ENCODE data around the gene GAGE13. TPM values are rescaled to one million over a fixed set of nuclear protein-coding genes. Genes with fewer than 3 reads are reported as not detected.
"Not testable (repeated sequence)": the region's sequence is repeated elsewhere in the genome, so short reads cannot be mapped to it uniquely, and the experiment has no call there.

GAGE13 gene
- total RNA-seq, 1 donor from 2014 or later, result not detected

- not testable (repeated sequence) for DNase-seq
Observed at GRCh38 chrX:49331841-49332240, 459 bp downstream of the GAGE13 start.

GRCh38 chrX:49341449-49341848, 10.1 kb downstream of the GAGE13 start:
- not testable (repeated sequence) for DNase-seq

- not testable (repeated sequence) for DNase-seq
Observed at GRCh38 chrX:49344496-49345175, 13.3 kb downstream of the GAGE13 start.

GRCh38 chrX:49345402-49345801, 14.0 kb downstream of the GAGE13 start:
- DNase-seq, result not testable (repeated sequence)

GRCh38 chrX:49346150-49346549, 14.8 kb downstream of the GAGE13 start:
- not testable (repeated sequence) for DNase-seq

Other genes starting within 250 kb of the GAGE13 start
- gene GPKOW, start 207.8 kb upstream of the GAGE13 start, total RNA-seq, result 18.2 TPM
- 3.4 TPM for gene MAGIX, start 168.8 kb upstream of the GAGE13 start, total RNA-seq
- 0.62 TPM for gene PLP2, start 159.7 kb upstream of the GAGE13 start, total RNA-seq
- gene PRICKLE3, start 145.2 kb upstream of the GAGE13 start, total RNA-seq, result 0.47 TPM
- 158 TPM for gene SYP, start 131.4 kb upstream of the GAGE13 start, total RNA-seq
- not detected for gene CACNA1F, start 98.2 kb upstream of the GAGE13 start, total RNA-seq
- gene CCDC22, start 96.1 kb upstream of the GAGE13 start, total RNA-seq, result 5.6 TPM
- 0.16 TPM for gene FOXP3, start 66.9 kb upstream of the GAGE13 start, total RNA-seq
- gene PPP1R3F, start 61.8 kb upstream of the GAGE13 start, total RNA-seq, result 12.6 TPM
- not detected for gene GAGE10, start 27.9 kb upstream of the GAGE13 start, total RNA-seq
- gene GAGE12J, start 9.5 kb upstream of the GAGE13 start, total RNA-seq, result not detected
- gene GAGE12C, start 200.6 kb downstream of the GAGE13 start, total RNA-seq, result not detected
- not detected for gene GAGE12D, start 210.2 kb downstream of the GAGE13 start, total RNA-seq
- gene GAGE12E, start 219.7 kb downstream of the GAGE13 start, total RNA-seq, result not detected
- gene GAGE12F, start 229.3 kb downstream of the GAGE13 start, total RNA-seq, result not detected
- gene GAGE12G, start 238.8 kb downstream of the GAGE13 start, total RNA-seq, result not detected
- not detected for gene GAGE12H, start 248.4 kb downstream of the GAGE13 start, total RNA-seq

Measured in occipital lobe (tissue), 2 donors.